Neural cell (in vitro differentiated cells): ENCODE data around the gene MSI2. TPM values are rescaled to one million over a fixed set of nuclear protein-coding genes. Genes with fewer than 3 reads are reported as not detected.
A peak's percentile ranks its signal among the peaks of the same experiment; 100 is the strongest.

Experiments used
- H2AFZ ChIP-seq: fragments of 200-600, 300-800 bp; sonication (generic), shearing (Covaris generic); 2 replicates; pipeline ENCODE4 v1.6.0; 2014; ENCODE audit warnings: low read depth, mild to moderate bottlenecking, antibody characterized with exemption, low read length, moderate library complexity
- H3F3A ChIP-seq: fragments of 200-600 bp; shearing (Covaris generic); 2 replicates; pipeline ENCODE4 v1.6.1; 2016; ENCODE audit warnings: mild to moderate bottlenecking, moderate library complexity, mixed read lengths, antibody characterized with exemption, low read length; ENCODE audit not compliant: insufficient read depth, poor library complexity, severe bottlenecking
- H3K27ac ChIP-seq: fragments of 200-600, 300-800 bp; sonication (generic), shearing (Covaris generic); 2 replicates; pipeline ENCODE4 v1.5.1; 2014; ENCODE audit warnings: mild to moderate bottlenecking, low read length, moderate library complexity
- H3K27me3 ChIP-seq: fragments of 300-800, 200-600 bp; sonication (generic), shearing (Covaris generic); 2 replicates; pipeline ENCODE4 v1.6.0; 2014; ENCODE audit warnings: mild to moderate bottlenecking, low read depth, low read length, moderate library complexity; ENCODE audit not compliant: insufficient read depth
- H3K36me3 ChIP-seq: fragments of 300-800, 200-600 bp; sonication (generic), shearing (Covaris generic); 2 replicates; pipeline ENCODE4 v1.5.1; 2014; ENCODE audit warnings: mild to moderate bottlenecking, antibody characterized with exemption, low read length, moderate library complexity; ENCODE audit not compliant: insufficient read depth
- H3K4me2 ChIP-seq: fragments of 300-800, 200-600 bp; sonication (generic), shearing (Covaris generic); 2 replicates; pipeline ENCODE4 v1.6.0; 2014; ENCODE audit warnings: mild to moderate bottlenecking, low read length
- H3K4me3 ChIP-seq: fragments of 300-800, 200-600 bp; sonication (generic), shearing (Covaris generic); 2 replicates; pipeline ENCODE4 v1.5.1; 2014; ENCODE audit warnings: mild to moderate bottlenecking, low read length, moderate library complexity
- H3K79me2 ChIP-seq: fragments of 200-600 bp; shearing (Covaris generic); replicated peaks from 2 replicates; pipeline ENCODE4 v1.6.0; 2014; ENCODE audit warnings: mild to moderate bottlenecking, low read length, moderate library complexity; ENCODE audit not compliant: insufficient read depth
- H3K9ac ChIP-seq: fragments of 300-800, 200-600 bp; sonication (generic), shearing (Covaris generic); 2 replicates; pipeline ENCODE4 v1.6.1; 2016; ENCODE audit warnings: mild to moderate bottlenecking, low read length, mixed read lengths
- H3K9me2 ChIP-seq: fragments of 200-600 bp; shearing (Covaris generic); 2 replicates; pipeline ENCODE4 v1.6.1; 2016; ENCODE audit warnings: mild to moderate bottlenecking, low read length, mixed read lengths; ENCODE audit not compliant: insufficient read depth
- H3K9me3 ChIP-seq: fragments of 200-600, 300-800 bp; sonication (generic), shearing (Covaris generic); 2 replicates; pipeline ENCODE4 v1.6.1; 2016; ENCODE audit warnings: mild to moderate bottlenecking, mixed run types, low read length, moderate library complexity, mixed read lengths
- H4K20me1 ChIP-seq: fragments of 200-600 bp; shearing (Covaris generic); 2 replicates; pipeline ENCODE4 v1.6.1; 2016; ENCODE audit warnings: mild to moderate bottlenecking, mixed run types; ENCODE audit not compliant: insufficient read depth
- EP300 ChIP-seq: fragments of 450-650 bp; conservative IDR thresholded peaks from 2 replicates; pipeline ENCODE4 v1.6.1; 2014; ENCODE audit warnings: antibody characterized with exemption, mild to moderate bottlenecking, moderate library complexity; ENCODE audit not compliant: poor library complexity, severe bottlenecking
- EZH2 ChIP-seq: fragments of 200-600, 300-800 bp; shearing (Covaris generic), sonication (generic); IDR thresholded peaks from 2 replicates; pipeline ENCODE4 v1.6.1; 2014; ENCODE audit warnings: antibody characterized with exemption, low read length, borderline replicate concordance, mild to moderate bottlenecking; ENCODE audit not compliant: insufficient read depth, poor library complexity, severe bottlenecking
- MXI1 ChIP-seq: fragments of 450-650 bp; conservative IDR thresholded peaks from 2 replicates; pipeline ENCODE4 v1.6.1; 2014; ENCODE audit warnings: antibody characterized with exemption, mild to moderate bottlenecking; ENCODE audit not compliant: poor library complexity, severe bottlenecking
- POLR2AphosphoS5 ChIP-seq: IDR thresholded peaks from 2 replicates; pipeline ENCODE4 v1.6.1; 2012
- RAD21 ChIP-seq: fragments of 450-650 bp; conservative IDR thresholded peaks from 2 replicates; pipeline ENCODE4 v1.6.1; 2014; ENCODE audit warnings: antibody characterized with exemption, mild to moderate bottlenecking, moderate library complexity
- SMC3 ChIP-seq: fragments of 450-650 bp; conservative IDR thresholded peaks from 2 replicates; pipeline ENCODE4 v1.6.1; 2014; ENCODE audit warnings: antibody characterized with exemption, mild to moderate bottlenecking, moderate library complexity; ENCODE audit not compliant: poor library complexity
- TAF1 ChIP-seq: IDR thresholded peaks from 2 replicates; pipeline ENCODE4 v1.6.1; 2012; ENCODE audit warnings: low read depth
- polyA plus RNA-seq: library from polyadenylated mRNA; depleted of rRNA; stranded (reverse); fragments of >200 nt; gene quantifications from 2 replicates; pipeline ENCODE4 v1.2.3, GENCODE V29; 2014
- TF ChIP-seq, protein P1 (sequence below): fragments of 450-650 bp; IDR thresholded peaks from 2 replicates; pipeline ENCODE4 v1.5.1; 2014; ENCODE audit warnings: antibody characterized with exemption, mild to moderate bottlenecking, moderate library complexity; ENCODE audit not compliant: poor library complexity, severe bottlenecking
- TF ChIP-seq, protein P2 (sequence below): IDR thresholded peaks from 2 replicates; pipeline ENCODE4 v1.6.1; 2012; ENCODE audit warnings: borderline replicate concordance

MSI2 gene
- polyA plus RNA-seq, 1 donor from 2014 or later, result 61.4 TPM

DNA sequence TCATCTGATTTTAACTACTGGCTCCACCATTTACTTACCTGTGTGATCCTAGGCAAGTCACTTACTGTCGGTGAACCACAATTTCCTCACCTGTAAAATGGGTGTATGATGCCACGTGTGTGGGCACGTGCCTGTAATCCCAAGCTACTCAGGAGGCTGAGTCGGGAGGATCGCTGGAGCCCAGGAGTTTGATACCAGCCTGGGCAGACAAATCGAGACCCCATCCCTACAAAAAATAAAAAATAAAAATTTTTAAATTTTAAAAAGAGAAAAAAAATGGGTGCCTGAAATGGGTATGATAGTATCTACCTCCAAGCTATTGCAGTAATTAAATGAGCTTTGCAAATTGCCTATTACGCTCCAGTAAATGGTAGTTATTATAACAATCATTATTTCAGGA lies 263.5 kb downstream of the MSI2 start:
- H3F3A ChIP-seq, result peaks cover 7% of the 10 kb centered on the region
- no peaks in the 10 kb centered on the region for H3K9me3 ChIP-seq

DNA sequence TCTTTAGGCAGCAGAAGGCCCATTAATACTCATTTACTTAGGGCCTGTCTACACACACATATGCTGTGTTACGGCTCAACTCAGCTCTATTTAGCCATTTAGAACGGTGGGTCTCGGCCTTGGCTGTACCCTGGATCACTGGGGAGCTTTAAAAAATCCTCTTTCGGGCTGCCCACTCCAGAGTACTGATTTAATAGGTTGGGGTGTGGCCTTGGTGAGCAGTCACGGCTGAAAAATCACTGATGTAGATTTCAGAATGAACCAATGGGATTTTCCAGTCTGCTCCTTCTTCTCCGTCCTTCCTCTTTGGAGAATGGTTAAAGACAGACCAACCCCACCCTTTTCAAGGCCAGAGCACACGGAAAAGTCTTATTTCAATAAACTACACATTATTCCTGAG lies 265.3 kb downstream of the MSI2 start:
- H3K4me3 ChIP-seq, result no peak overlapping the region
- H3K27ac ChIP-seq, result no peak overlapping the region
- no peak overlapping the region for H3K9ac ChIP-seq
- H3K4me2 ChIP-seq, result no peak overlapping the region
- H3K9me3 ChIP-seq, result no peaks in the 10 kb centered on the region
- no peaks in the 10 kb centered on the region for H3K27me3 ChIP-seq
- H3K36me3 ChIP-seq, result no peaks in the 10 kb centered on the region
- no peaks in the 10 kb centered on the region for H3K9me2 ChIP-seq
- peaks cover 7% of the 10 kb centered on the region for H3F3A ChIP-seq
- no peaks in the 10 kb centered on the region for H4K20me1 ChIP-seq
- TF ChIP-seq TAF1 (no peak), RAD21 (no peak), EZH2 (no peak), POLR2AphosphoS5 (no peak), SMC3 (no peak), MXI1 (no peak), EP300 (no peak)
- TF ChIP-seq, protein P1, sequence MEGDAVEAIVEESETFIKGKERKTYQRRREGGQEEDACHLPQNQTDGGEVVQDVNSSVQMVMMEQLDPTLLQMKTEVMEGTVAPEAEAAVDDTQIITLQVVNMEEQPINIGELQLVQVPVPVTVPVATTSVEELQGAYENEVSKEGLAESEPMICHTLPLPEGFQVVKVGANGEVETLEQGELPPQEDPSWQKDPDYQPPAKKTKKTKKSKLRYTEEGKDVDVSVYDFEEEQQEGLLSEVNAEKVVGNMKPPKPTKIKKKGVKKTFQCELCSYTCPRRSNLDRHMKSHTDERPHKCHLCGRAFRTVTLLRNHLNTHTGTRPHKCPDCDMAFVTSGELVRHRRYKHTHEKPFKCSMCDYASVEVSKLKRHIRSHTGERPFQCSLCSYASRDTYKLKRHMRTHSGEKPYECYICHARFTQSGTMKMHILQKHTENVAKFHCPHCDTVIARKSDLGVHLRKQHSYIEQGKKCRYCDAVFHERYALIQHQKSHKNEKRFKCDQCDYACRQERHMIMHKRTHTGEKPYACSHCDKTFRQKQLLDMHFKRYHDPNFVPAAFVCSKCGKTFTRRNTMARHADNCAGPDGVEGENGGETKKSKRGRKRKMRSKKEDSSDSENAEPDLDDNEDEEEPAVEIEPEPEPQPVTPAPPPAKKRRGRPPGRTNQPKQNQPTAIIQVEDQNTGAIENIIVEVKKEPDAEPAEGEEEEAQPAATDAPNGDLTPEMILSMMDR, result no peak
- TF ChIP-seq, protein P2, sequence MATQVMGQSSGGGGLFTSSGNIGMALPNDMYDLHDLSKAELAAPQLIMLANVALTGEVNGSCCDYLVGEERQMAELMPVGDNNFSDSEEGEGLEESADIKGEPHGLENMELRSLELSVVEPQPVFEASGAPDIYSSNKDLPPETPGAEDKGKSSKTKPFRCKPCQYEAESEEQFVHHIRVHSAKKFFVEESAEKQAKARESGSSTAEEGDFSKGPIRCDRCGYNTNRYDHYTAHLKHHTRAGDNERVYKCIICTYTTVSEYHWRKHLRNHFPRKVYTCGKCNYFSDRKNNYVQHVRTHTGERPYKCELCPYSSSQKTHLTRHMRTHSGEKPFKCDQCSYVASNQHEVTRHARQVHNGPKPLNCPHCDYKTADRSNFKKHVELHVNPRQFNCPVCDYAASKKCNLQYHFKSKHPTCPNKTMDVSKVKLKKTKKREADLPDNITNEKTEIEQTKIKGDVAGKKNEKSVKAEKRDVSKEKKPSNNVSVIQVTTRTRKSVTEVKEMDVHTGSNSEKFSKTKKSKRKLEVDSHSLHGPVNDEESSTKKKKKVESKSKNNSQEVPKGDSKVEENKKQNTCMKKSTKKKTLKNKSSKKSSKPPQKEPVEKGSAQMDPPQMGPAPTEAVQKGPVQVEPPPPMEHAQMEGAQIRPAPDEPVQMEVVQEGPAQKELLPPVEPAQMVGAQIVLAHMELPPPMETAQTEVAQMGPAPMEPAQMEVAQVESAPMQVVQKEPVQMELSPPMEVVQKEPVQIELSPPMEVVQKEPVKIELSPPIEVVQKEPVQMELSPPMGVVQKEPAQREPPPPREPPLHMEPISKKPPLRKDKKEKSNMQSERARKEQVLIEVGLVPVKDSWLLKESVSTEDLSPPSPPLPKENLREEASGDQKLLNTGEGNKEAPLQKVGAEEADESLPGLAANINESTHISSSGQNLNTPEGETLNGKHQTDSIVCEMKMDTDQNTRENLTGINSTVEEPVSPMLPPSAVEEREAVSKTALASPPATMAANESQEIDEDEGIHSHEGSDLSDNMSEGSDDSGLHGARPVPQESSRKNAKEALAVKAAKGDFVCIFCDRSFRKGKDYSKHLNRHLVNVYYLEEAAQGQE, result no peak
- no peak overlapping the region for H2AFZ ChIP-seq
- H3K79me2 ChIP-seq, result peaks cover 30% of the 10 kb centered on the region

More for the DNA sequence above, 263.5 kb downstream of the MSI2 start:
- TF ChIP-seq POLR2AphosphoS5, result no peak
- TF ChIP-seq, protein P2, result no peak
- TF ChIP-seq RAD21, result no peak
- TF ChIP-seq EP300, result no peak
- TF ChIP-seq, protein P1, result no peak
- no peak for TF ChIP-seq TAF1
- no peak for TF ChIP-seq EZH2
- TF ChIP-seq MXI1, result no peak
- TF ChIP-seq SMC3, result no peak
- Histone ChIP-seq H2AFZ (no peak overlapping the region), H3K27me3 (no peaks in the 10 kb centered on the region), H3K79me2 (peaks cover 33% of the 10 kb centered on the region), H3K36me3 (no peaks in the 10 kb centered on the region), H3K9me2 (no peaks in the 10 kb centered on the region), H3K4me3 (no peak overlapping the region), H3K9ac (no peak overlapping the region), H3K4me2 (no peak overlapping the region), H3K27ac (peak overlapping the region; percentile 86), H4K20me1 (no peaks in the 10 kb centered on the region)
